Effector memory CD8-positive, alpha-beta T cell (primary cell): Measurements from ENCODE around the gene USP12.

Experiments
- ATAC-seq: fragments of 150-1000 bp; cut with Tn5 transposase; replicated peaks from 2 replicates; pipeline ENCODE4 v1.10.0; 2021; ENCODE audit warnings: mild to moderate bottlenecking, moderate library complexity
- DNase-seq, 3 experiments: peaks; one replicate each; pipeline ENCODE4 v3.0.0; 2021
- H3K27ac Mint-ChIP-seq, 2 donors: one replicate each; pipeline ENCODE4 v1.8.0; 2022; ENCODE audit warnings: mild to moderate bottlenecking in 2 of 2, mixed read lengths in 2 of 2, moderate library complexity in 2 of 2
- H3K27me3 Mint-ChIP-seq, 2 donors: one replicate each; pipeline ENCODE4 v1.8.0; 2022; ENCODE audit warnings: mixed read lengths in 2 of 2
- H3K36me3 Mint-ChIP-seq: one replicate; pipeline ENCODE4 v1.8.0; 2022; ENCODE audit warnings: mild to moderate bottlenecking, moderate library complexity, mixed read lengths; ENCODE audit not compliant: insufficient read depth
- H3K4me1 Mint-ChIP-seq, 2 donors: one replicate each; pipeline ENCODE4 v1.8.0; 2022; ENCODE audit warnings: low read depth in 2 of 2, mixed read lengths in 2 of 2
- H3K4me3 Mint-ChIP-seq, 2 donors: one replicate each; pipeline ENCODE4 v1.8.0; 2022; ENCODE audit warnings: mild to moderate bottlenecking in 2 of 2, mixed read lengths in 2 of 2, moderate library complexity in 2 of 2
- H3K9me3 Mint-ChIP-seq, 2 donors: one replicate each; pipeline ENCODE4 v1.8.0; 2022; ENCODE audit warnings: mixed read lengths in 2 of 2

Gene USP12

DNA sequence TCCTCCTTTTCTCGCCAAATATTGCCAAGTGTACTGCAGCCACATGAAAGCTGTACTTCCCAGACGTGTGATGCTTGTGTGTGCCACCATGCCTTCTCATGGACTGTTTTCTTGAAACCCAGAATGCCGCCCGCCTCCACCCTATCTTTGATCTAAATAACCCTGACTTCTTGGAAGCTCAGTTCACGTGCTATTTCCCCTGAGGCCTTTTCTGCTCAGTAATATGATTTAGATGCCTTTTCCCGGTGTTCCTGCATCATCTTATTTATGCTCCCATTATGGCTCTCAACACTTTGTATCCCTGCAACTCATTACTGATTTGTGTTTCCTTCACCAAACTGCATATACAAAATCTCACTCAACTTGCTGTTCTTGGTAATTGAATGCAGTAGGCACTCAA is 116.1 kb downstream of the USP12 start:
- Mint-ChIP-seq H3K4me1 (peaks cover 0 to 11% of the 10 kb centered on the region in 2 donors), H3K27ac (no peak overlapping the region), H3K27me3 (no peaks in the 10 kb centered on the region), H3K9me3 (no peaks in the 10 kb centered on the region), H3K36me3 (no peaks in the 10 kb centered on the region), H3K4me3 (no peak overlapping the region)
- DNase-seq (no peak), ATAC-seq (no peak)

GRCh38 chr13:27054760-27055159 is 116.9 kb downstream of the USP12 start:
- ATAC-seq (no peak), DNase-seq (no peak)
- Mint-ChIP-seq H3K9me3 (no peaks in the 10 kb centered on the region), H3K27me3 (no peaks in the 10 kb centered on the region), H3K36me3 (no peaks in the 10 kb centered on the region), H3K27ac (no peak overlapping the region), H3K4me3 (no peak overlapping the region), H3K4me1 (peaks cover 0 to 11% of the 10 kb centered on the region in 2 donors)

DNA sequence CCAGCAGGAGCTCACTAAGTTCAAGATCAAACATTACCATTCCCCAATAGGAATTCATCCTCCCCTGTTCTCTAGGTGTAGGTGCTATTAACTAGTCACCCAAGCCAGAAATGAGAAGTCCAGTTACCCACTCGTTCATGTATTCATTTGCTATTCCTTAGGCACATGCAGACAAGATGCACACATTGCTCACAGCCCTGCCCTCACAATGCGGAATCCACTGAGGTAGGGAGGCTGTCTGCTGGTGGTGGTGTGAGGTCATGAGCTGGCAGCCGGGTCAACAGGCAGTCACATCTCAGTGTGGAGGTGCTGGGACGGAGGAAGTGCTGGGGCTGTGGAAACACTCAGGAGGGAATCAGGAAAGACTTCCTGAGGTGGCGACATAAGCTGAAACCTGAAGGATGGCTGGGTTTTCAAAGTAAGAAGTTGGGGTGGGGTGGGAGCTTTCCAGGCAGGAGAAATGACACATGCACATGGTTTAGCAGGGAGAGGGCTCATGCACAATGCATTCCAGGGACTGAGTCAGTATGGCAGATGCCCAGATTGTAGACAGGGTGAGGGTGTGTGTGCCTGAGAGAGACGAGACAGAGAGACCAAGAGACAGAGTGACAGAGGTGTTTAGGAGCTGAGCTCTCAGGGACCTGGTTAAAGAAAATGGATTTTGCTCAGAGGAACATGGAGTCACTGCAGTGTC is 117.6 kb downstream of the USP12 start:
- no peaks in the 10 kb centered on the region for H3K27me3 Mint-ChIP-seq
- no peak for ATAC-seq
- H3K27ac Mint-ChIP-seq = peak overlapping the region in 1 of 2 donors; percentile 49
- no peak for DNase-seq
- no peak overlapping the region for H3K4me3 Mint-ChIP-seq
- no peaks in the 10 kb centered on the region for H3K9me3 Mint-ChIP-seq
- peaks cover 0 to 11% of the 10 kb centered on the region in 2 donors for H3K4me1 Mint-ChIP-seq
- H3K36me3 Mint-ChIP-seq = no peaks in the 10 kb centered on the region

- H3K36me3 Mint-ChIP-seq = no peaks in the 10 kb centered on the region
- ATAC-seq = no peak
- H3K4me1 Mint-ChIP-seq = peaks cover 0 to 11% of the 10 kb centered on the region in 2 donors
- no peaks in the 10 kb centered on the region for H3K27me3 Mint-ChIP-seq
- no peak overlapping the region for H3K4me3 Mint-ChIP-seq
- H3K9me3 Mint-ChIP-seq = no peaks in the 10 kb centered on the region
- no peak overlapping the region for H3K27ac Mint-ChIP-seq
- DNase-seq = no peak
Observed at GRCh38 chr13:27053210-27053884, 118.3 kb downstream of the USP12 start.

GRCh38 chr13:27052551-27053208 is 118.9 kb downstream of the USP12 start:
- ATAC-seq (no peak), DNase-seq (no peak)
- Mint-ChIP-seq H3K4me3 (no peak overlapping the region), H3K27me3 (no peaks in the 10 kb centered on the region), H3K36me3 (no peaks in the 10 kb centered on the region), H3K4me1 (peaks cover 0 to 11% of the 10 kb centered on the region in 2 donors), H3K27ac (no peak overlapping the region), H3K9me3 (no peaks in the 10 kb centered on the region)

DNA sequence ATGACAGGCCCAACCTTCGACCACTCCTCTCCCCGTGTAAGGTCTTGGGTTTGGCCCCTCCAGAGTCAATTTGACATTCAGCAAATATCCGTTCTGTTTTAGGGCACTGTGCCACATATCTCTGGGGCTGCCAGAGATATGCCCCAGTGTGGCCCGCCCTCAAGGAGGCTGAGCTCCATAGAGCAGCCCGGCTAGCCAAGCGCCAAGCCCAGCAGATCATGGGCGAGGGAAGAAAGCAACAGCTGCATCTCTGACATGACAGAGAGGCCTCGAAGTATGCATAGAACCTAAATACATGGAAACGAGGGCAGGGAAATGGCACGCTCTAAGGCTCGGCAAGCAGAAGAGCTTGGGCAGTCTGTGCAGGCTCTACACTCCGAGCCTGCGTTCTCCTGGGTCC is 124.5 kb downstream of the USP12 start:
- Mint-ChIP-seq H3K36me3 (no peaks in the 10 kb centered on the region), H3K4me3 (no peak overlapping the region), H3K27ac (peak overlapping the region in 1 of 2 donors; percentile 52)

GRCh38 chr13:27044837-27045570 is 126.6 kb downstream of the USP12 start:
- peak overlapping the region in 1 of 2 donors; percentile 80 for H3K27ac Mint-ChIP-seq
- H3K4me3 Mint-ChIP-seq = peak overlapping the region in 1 of 2 donors; percentile 43
- no peaks in the 10 kb centered on the region for H3K36me3 Mint-ChIP-seq
- DNase-seq = peak; percentile 4 to 17 (median 4)
- ATAC-seq = peak; percentile 89
- H3K27me3 Mint-ChIP-seq = peaks cover 0 to 11% of the 10 kb centered on the region in 2 donors
- H3K9me3 Mint-ChIP-seq = no peaks in the 10 kb centered on the region
- H3K4me1 Mint-ChIP-seq = peaks cover 5 to 7% of the 10 kb centered on the region in 2 donors

More for the DNA sequence above, 124.5 kb downstream of the USP12 start:
- no peak for ATAC-seq
- Mint-ChIP-seq H3K9me3 (no peaks in the 10 kb centered on the region), H3K4me1 (peaks cover 5 to 7% of the 10 kb centered on the region in 2 donors), H3K27me3 (no peaks in the 10 kb centered on the region)
- no peak for DNase-seq

DNA sequence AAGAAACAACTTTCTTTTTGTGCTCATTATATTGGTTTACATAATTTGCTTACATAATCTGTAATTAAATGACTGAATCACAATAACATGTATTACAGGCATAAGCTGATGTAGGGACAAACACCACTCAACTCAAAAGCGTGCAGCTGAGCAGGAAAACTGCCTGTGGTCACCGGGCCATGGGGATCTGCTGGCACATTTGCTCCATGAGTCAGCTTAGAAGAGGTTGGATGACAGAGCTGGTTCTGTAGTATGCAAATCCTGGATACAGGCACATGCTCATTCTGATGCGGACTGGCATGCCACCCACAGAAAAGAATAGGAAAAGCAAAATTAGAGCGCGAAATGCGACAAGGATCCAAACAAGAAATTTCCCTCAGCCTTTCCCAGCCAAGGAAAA is 128.6 kb downstream of the USP12 start:
- Mint-ChIP-seq H3K4me3 (no peak overlapping the region), H3K27me3 (peaks cover 0 to 16% of the 10 kb centered on the region in 2 donors), H3K4me1 (peaks cover 5 to 7% of the 10 kb centered on the region in 2 donors), H3K27ac (no peak overlapping the region), H3K36me3 (no peaks in the 10 kb centered on the region), H3K9me3 (no peaks in the 10 kb centered on the region)
- ATAC-seq (no peak), DNase-seq (no peak)

- no peaks in the 10 kb centered on the region for H3K9me3 Mint-ChIP-seq
- no peaks in the 10 kb centered on the region for H3K36me3 Mint-ChIP-seq
- DNase-seq (no peak), ATAC-seq (no peak)
- H3K27me3 Mint-ChIP-seq = peaks cover 9 to 27% of the 10 kb centered on the region in 2 donors
- no peak overlapping the region for H3K27ac Mint-ChIP-seq
- no peak overlapping the region for H3K4me3 Mint-ChIP-seq
- H3K4me1 Mint-ChIP-seq = peaks cover 5% of the 10 kb centered on the region in 2 donors
Observed at GRCh38 chr13:27041341-27041740, 130.3 kb downstream of the USP12 start.

DNA sequence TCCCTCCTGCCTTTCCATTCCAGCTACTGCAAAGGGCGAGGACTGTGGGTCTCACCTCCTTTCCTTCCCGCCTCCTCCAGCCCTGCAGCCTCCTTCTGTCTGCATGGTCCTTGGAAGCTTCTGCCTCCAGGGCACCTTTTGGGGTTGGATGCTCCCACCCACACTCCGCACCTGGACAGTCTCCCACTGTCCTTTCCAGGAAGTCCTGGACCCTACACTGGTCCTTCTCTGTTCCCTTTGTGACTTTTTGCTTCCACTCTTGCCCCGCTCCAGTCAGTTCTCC is 130.8 kb downstream of the USP12 start:
- Mint-ChIP-seq H3K4me1 (peaks cover 5% of the 10 kb centered on the region in 2 donors), H3K36me3 (no peaks in the 10 kb centered on the region), H3K9me3 (no peaks in the 10 kb centered on the region), H3K27ac (no peak overlapping the region), H3K4me3 (no peak overlapping the region), H3K27me3 (peaks cover 15 to 33% of the 10 kb centered on the region in 2 donors)
- ATAC-seq (no peak), DNase-seq (no peak)

DNA sequence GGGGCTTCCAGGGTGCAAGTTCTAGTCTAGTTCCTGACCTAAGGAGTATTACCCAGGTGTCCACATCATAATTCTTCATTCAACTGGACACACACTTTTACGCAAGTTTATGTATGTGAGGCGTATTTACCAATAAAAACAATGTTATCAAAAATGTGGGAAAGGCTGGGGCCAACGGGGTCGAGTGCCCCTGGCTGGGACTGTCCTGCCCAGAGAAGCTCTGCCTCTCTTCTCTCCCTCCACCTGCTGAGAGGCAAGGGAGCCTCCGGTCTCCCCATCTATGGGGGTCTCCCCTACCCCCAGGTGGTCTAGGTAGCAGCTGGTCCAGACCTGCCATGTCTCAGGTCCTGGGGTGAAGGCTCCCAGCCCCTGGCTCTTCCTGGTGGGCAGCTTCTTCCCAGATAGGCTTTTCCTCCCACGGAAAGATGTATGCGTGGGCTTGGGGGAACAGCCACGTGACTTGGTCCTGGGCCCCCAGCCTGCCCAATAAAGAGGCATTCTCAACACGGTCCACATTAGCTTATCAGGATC is 132.4 kb downstream of the USP12 start:
- Mint-ChIP-seq H3K27me3 (peaks cover 30 to 43% of the 10 kb centered on the region in 2 donors), H3K4me3 (no peak overlapping the region), H3K4me1 (peaks cover 5 to 8% of the 10 kb centered on the region in 2 donors), H3K9me3 (no peaks in the 10 kb centered on the region), H3K27ac (no peak overlapping the region), H3K36me3 (no peaks in the 10 kb centered on the region)
- no peak for ATAC-seq
- no peak for DNase-seq

DNA sequence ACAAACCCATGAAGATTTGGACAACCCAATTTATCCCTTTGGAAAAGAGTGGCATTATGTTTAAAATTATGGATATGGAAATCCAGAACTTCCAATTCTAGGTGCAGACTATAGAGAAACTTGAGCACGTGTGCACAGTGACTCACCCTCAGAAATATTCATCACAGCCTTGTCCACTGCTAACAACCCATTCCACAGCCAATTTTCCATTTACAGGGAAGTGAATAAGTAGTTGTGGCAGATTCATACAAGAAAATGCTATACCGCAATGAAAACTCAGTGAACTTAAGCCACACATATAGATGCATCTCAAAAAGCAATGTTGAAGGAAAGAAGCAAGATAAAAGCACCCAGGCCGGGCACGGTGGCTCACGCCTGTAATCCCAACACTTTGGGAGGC is 133.3 kb downstream of the USP12 start:
- DNase-seq = no peak
- no peaks in the 10 kb centered on the region for H3K36me3 Mint-ChIP-seq
- H3K4me1 Mint-ChIP-seq = peaks cover 3 to 8% of the 10 kb centered on the region in 2 donors
- H3K27ac Mint-ChIP-seq = no peak overlapping the region
- no peak for ATAC-seq
- H3K9me3 Mint-ChIP-seq = no peaks in the 10 kb centered on the region
- peaks cover 31 to 43% of the 10 kb centered on the region in 2 donors for H3K27me3 Mint-ChIP-seq
- no peak overlapping the region for H3K4me3 Mint-ChIP-seq

GRCh38 chr13:27037571-27037970 is 134.0 kb downstream of the USP12 start:
- Mint-ChIP-seq H3K27ac (no peak overlapping the region), H3K4me3 (no peak overlapping the region), H3K27me3 (peaks cover 31 to 43% of the 10 kb centered on the region in 2 donors), H3K4me1 (peaks cover 3 to 8% of the 10 kb centered on the region in 2 donors), H3K36me3 (no peaks in the 10 kb centered on the region), H3K9me3 (no peaks in the 10 kb centered on the region)
- no peak for DNase-seq
- ATAC-seq = no peak
